ENCODE data around the gene CXCL17. TPM values are rescaled to one million over a fixed set of nuclear protein-coding genes. Genes with fewer than 3 reads are reported as not detected.

The CXCL17 gene
- polyA plus RNA-seq, 1 donor (not counting 4 experiments of a cell fraction or from before 2014, with no cell fraction given): not detected

DNA sequence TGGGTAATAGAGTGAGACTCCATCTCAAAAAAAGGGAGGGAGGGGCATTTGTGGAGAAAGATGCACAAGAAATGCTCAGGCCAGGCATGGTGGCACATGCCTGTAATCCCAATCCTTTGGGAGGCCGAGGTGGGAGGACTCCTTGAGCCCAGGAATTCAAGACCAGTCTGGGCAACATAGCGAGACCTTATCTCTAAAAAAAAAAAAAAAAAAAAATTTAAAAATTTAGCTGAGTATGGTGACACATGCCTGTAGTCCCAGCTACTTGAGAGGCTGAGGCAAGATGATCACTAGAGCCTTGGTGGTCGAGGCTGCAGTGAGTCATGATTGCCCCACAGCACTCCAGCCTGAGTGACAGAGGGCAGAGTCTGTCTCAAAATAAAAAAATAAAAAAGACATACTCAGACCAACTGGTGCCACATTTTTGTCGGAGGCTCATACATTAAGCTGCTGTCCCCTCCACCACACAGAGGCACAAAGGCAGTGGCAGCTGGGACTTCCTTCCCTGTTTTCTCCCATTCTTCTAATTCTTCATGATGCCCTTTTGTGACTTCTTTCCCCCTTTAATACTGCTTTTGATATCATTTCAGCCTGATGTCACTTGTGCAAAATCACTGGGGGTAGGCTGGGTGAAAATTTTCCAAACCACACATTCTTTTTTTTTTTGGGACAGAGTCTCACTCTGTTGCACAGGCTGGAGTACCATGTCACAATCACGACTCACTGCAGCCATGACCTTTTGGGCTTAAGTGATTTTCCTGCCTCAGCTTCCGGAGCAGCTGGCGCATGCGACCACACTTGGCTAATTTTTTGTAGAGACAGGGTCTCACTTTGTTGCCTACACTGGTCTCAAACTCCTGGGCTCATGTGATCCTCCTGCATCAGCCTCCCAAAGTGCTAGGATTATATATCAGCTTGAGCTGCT, 26.8 kb upstream of the CXCL17 start:
- DNase-seq (ENCODE audit: low read depth, low spot score) (no peak), FAIRE-seq (no peak)
- no peak overlapping the region for H3K9ac ChIP-seq (ENCODE audit: control insufficient read depth, extremely low read depth, insufficient read depth, low read length)
- no peak overlapping the region for H3K4me3 ChIP-seq (ENCODE audit: control insufficient read depth in 2 of 3, extremely low read depth in 1 of 3, insufficient read depth in 2 of 3, low read depth in 1 of 3, low read length in 3 of 3)
- H3K36me3 ChIP-seq (ENCODE audit: control insufficient read depth in 2 of 2, extremely low read depth in 1 of 2, insufficient read depth in 2 of 2, low read length in 2 of 2): no peaks in the 10 kb centered on the region
- H4K20me1 ChIP-seq (ENCODE audit: control insufficient read depth, extremely low read depth, insufficient read depth, low read length): no peaks in the 10 kb centered on the region
- peaks cover 6% of the 10 kb centered on the region for H3K27me3 ChIP-seq (ENCODE audit: control insufficient read depth, extremely low read depth, insufficient read depth, low read length)
- no peaks in the 10 kb centered on the region for H3K9me3 ChIP-seq (ENCODE audit: control insufficient read depth, low read depth, low read length)
- H3K27ac ChIP-seq (ENCODE audit: control insufficient read depth, insufficient read depth, low read length): no peak overlapping the region
- H3K9me1 ChIP-seq (ENCODE audit: control insufficient read depth, extremely low read depth, insufficient read depth, low read length): no peaks in the 10 kb centered on the region
- H2AFZ ChIP-seq (ENCODE audit: control insufficient read depth, low read length): no peak overlapping the region
- TF ChIP-seq, protein P1, sequence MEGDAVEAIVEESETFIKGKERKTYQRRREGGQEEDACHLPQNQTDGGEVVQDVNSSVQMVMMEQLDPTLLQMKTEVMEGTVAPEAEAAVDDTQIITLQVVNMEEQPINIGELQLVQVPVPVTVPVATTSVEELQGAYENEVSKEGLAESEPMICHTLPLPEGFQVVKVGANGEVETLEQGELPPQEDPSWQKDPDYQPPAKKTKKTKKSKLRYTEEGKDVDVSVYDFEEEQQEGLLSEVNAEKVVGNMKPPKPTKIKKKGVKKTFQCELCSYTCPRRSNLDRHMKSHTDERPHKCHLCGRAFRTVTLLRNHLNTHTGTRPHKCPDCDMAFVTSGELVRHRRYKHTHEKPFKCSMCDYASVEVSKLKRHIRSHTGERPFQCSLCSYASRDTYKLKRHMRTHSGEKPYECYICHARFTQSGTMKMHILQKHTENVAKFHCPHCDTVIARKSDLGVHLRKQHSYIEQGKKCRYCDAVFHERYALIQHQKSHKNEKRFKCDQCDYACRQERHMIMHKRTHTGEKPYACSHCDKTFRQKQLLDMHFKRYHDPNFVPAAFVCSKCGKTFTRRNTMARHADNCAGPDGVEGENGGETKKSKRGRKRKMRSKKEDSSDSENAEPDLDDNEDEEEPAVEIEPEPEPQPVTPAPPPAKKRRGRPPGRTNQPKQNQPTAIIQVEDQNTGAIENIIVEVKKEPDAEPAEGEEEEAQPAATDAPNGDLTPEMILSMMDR (optimal IDR thresholded peaks at IDR 0.05 in 1 of 3, IDR thresholded peaks at IDR 0.05 in 1 of 3, conservative IDR thresholded peaks at IDR 0.05 in 1 of 3; ENCODE audit: extremely low read depth in 1 of 3, insufficient read depth in 2 of 3, low read length in 3 of 3): no peak
- TF ChIP-seq EZH2 (IDR thresholded peaks at IDR 0.05; ENCODE audit: low read length): no peak
- no peaks in the 10 kb centered on the region for H3K79me2 ChIP-seq (ENCODE audit: control insufficient read depth, insufficient read depth, low read length)
- dilution Hi-C loops (cut with MboI; ENCODE audit: extremely low pct_ligation_motif_present, low sequenced_read_pairs): no loop called here
- no peak overlapping the region for H3K4me2 ChIP-seq (ENCODE audit: control insufficient read depth, extremely low read depth, insufficient read depth, low read depth, low read length)
- H3K4me1 ChIP-seq (ENCODE audit: control insufficient read depth, extremely low read depth, insufficient read depth, low read length): peaks cover 5% of the 10 kb centered on the region

DNA sequence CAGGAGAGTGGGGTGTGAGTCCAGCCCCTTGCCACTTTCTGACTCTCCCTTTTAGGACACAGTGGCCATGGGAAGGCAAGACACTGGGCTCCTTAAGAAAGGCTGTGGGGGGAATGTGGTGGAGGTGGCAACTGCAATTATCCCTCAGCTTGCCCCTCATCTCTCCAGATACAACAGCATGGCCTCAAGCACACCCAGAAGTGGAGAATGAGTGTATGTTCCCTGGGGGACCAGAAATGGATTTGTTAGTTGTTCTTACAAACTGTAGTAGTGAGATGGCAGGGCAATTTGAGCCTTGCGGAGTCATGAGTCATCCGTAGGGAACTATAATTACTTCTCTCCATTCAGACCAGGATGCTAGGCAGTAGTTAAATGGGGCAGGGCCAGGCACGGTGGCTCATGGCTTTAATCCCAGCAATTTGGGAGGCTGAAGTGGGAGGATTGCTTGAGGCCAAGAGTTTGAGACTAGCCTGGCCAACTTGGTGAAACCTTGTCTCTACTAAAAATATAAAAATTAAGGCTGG, 25.6 kb upstream of the CXCL17 start:
- dilution Hi-C loops (cut with MboI; ENCODE audit: extremely low pct_ligation_motif_present, low sequenced_read_pairs): no loop called here
- Histone ChIP-seq H3K4me1 (ENCODE audit: control insufficient read depth, extremely low read depth, insufficient read depth, low read length) (peaks cover 5% of the 10 kb centered on the region), H3K9me3 (ENCODE audit: control insufficient read depth, low read depth, low read length) (no peaks in the 10 kb centered on the region), H3K27ac (ENCODE audit: control insufficient read depth, insufficient read depth, low read length) (no peak overlapping the region), H3K4me2 (ENCODE audit: control insufficient read depth, extremely low read depth, insufficient read depth, low read depth, low read length) (no peak overlapping the region), H2AFZ (ENCODE audit: control insufficient read depth, low read length) (no peak overlapping the region), H3K27me3 (ENCODE audit: control insufficient read depth, extremely low read depth, insufficient read depth, low read length) (peaks cover 6% of the 10 kb centered on the region), H4K20me1 (ENCODE audit: control insufficient read depth, extremely low read depth, insufficient read depth, low read length) (no peaks in the 10 kb centered on the region), H3K9me1 (ENCODE audit: control insufficient read depth, extremely low read depth, insufficient read depth, low read length) (no peaks in the 10 kb centered on the region), H3K9ac (ENCODE audit: control insufficient read depth, extremely low read depth, insufficient read depth, low read length) (no peak overlapping the region), H3K79me2 (ENCODE audit: control insufficient read depth, insufficient read depth, low read length) (no peaks in the 10 kb centered on the region), H3K4me3 (ENCODE audit: control insufficient read depth in 2 of 3, extremely low read depth in 1 of 3, insufficient read depth in 2 of 3, low read depth in 1 of 3, low read length in 3 of 3) (no peak overlapping the region), H3K36me3 (ENCODE audit: control insufficient read depth in 2 of 2, extremely low read depth in 1 of 2, insufficient read depth in 2 of 2, low read length in 2 of 2) (no peaks in the 10 kb centered on the region)
- TF ChIP-seq, protein P1 (optimal IDR thresholded peaks at IDR 0.05 in 1 of 3, IDR thresholded peaks at IDR 0.05 in 1 of 3, conservative IDR thresholded peaks at IDR 0.05 in 1 of 3; ENCODE audit: extremely low read depth in 1 of 3, insufficient read depth in 2 of 3, low read length in 3 of 3): no peak
- no peak for TF ChIP-seq EZH2 (IDR thresholded peaks at IDR 0.05; ENCODE audit: low read length)
- DNase-seq (ENCODE audit: low read depth, low spot score) (peak; percentile 32), FAIRE-seq (peak; percentile 90)

All from keratinocyte (primary cell).